ENCODE measurements around the gene MTERF2. TPM values are rescaled to one million over a fixed set of nuclear protein-coding genes. Genes with fewer than 3 reads are reported as not detected.

MTERF2 gene
- total and polyA plus RNA-seq, 5 donors from 2014 or later: 7.3 to 12.0 (median 9.9) TPM

DNA sequence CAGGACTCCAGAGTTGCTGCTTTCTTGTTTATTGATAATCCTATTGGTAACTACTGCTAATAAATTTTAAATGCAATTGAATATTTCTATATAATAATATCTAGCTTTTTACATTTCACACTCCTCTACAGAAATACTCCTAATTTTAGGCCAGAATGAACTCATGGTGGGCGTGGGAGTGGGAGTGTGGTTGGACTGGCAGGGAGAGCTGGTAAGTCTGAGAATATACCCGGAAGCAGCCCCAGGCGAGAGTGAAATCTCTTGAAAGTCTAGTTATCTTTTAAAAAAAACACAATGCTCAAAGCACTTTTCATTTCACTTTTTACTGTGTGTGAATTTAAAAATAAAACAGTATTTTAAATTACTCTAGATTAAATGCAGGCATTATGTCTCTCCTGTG lies 26.5 kb downstream of the MTERF2 start:
- Mint-ChIP-seq H3K4me1 (peaks cover 33 to 52% (median 38%) of the 10 kb centered on the region in 4 donors), H3K27me3 (no peaks in the 10 kb centered on the region), H3K36me3 (peaks cover 22% of the 10 kb centered on the region), H3K9me3 (no peaks in the 10 kb centered on the region), H3K4me3 (no peak overlapping the region), H3K27ac (peak overlapping the region in 1 of 3 donors; percentile 55)
- H3K27me3 ChIP-seq (ENCODE audit: control insufficient read depth, insufficient read depth, low read length): no peaks in the 10 kb centered on the region
- H3K4me3 ChIP-seq (ENCODE audit: low read depth, low read length): no peak overlapping the region
- DNase-seq: no peak
- peaks cover 2% of the 10 kb centered on the region for H3K36me3 ChIP-seq (ENCODE audit: control insufficient read depth, insufficient read depth, low read length)
- H3K9me3 ChIP-seq (ENCODE audit: control insufficient read depth in 2 of 2, low read length in 2 of 2): no peaks in the 10 kb centered on the region
- peaks cover 24% of the 10 kb centered on the region for H3K4me1 ChIP-seq (ENCODE audit: control insufficient read depth, insufficient read depth, low read length, poor library complexity, severe bottlenecking)
- no peak for ATAC-seq (ENCODE audit: low read depth in 2 of 2)
- H3K27ac ChIP-seq (ENCODE audit: insufficient read depth, low read length, poor library complexity, severe bottlenecking): no peak overlapping the region

DNA sequence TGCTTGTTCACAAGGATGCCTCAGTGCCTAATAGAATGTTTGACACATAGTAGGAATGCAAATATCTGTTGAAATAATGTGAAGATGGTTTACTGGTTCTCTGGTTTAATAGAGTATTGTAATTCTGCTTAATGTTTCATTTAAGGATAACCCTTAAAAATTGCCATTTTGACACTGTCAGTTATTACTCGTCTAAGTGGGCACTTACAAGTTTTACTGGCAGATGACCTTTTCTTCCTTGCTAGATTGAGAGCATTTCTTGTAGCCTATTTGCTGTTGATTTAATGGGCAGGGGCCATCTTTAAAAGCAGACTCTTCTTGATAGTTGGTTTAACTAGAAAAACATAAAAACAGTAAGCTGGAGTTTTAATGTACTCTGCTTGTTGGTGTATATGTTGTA lies 29.4 kb downstream of the MTERF2 start:
- ATAC-seq (ENCODE audit: low read depth in 2 of 2) (no peak), DNase-seq (peak in 1 of 3 donors; percentile 19)
- H3K27ac Mint-ChIP-seq: peak overlapping the region; percentile 43 to 97 (median 91)
- no peak overlapping the region for H3K27ac ChIP-seq (ENCODE audit: insufficient read depth, low read length, poor library complexity, severe bottlenecking)
- H3K4me1 Mint-ChIP-seq: peaks cover 22 to 47% (median 36%) of the 10 kb centered on the region in 4 donors
- H3K9me3 ChIP-seq (ENCODE audit: control insufficient read depth in 2 of 2, low read length in 2 of 2): no peaks in the 10 kb centered on the region
- peaks cover 2% of the 10 kb centered on the region for H3K36me3 Mint-ChIP-seq
- H3K27me3 Mint-ChIP-seq: no peaks in the 10 kb centered on the region
- H3K36me3 ChIP-seq (ENCODE audit: control insufficient read depth, insufficient read depth, low read length): no peaks in the 10 kb centered on the region
- peaks cover 33% of the 10 kb centered on the region for H3K4me1 ChIP-seq (ENCODE audit: control insufficient read depth, insufficient read depth, low read length, poor library complexity, severe bottlenecking)
- H3K4me3 Mint-ChIP-seq: peak overlapping the region; percentile 93 to 97 (median 95)
- H3K4me3 ChIP-seq (ENCODE audit: low read depth, low read length): peak overlapping the region; percentile 94
- H3K27me3 ChIP-seq (ENCODE audit: control insufficient read depth, insufficient read depth, low read length): no peaks in the 10 kb centered on the region
- H3K9me3 Mint-ChIP-seq: peaks cover 0 to 2% (median 0%) of the 10 kb centered on the region in 7 donors

DNA sequence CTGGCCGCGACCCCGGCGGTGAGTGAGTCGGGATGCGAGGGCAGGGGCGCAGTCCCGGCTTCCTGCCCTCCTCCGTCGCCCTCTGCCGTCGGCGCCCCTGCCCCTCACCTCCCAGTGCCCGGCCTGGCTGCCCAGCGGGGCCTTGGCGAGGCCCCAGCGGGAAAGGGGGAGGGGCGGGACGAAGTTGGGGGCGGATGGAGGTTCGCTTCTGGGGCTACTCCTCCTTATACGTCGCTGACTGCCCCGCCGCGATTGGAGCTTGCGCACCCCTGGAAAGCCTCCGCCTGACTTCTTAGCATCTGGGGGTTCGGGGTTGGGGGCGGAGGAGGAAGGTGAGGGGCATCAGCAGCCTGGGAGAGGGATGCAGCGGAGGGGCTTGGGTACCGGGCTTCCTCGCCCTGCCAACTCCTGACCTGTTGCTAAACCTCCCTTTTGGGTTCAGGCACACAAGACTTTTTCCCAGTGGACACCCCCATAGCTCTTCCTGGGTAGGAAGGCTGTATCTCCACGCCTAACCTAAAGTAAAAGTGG lies 30.8 kb downstream of the MTERF2 start:
- no peaks in the 10 kb centered on the region for H3K36me3 ChIP-seq (ENCODE audit: control insufficient read depth, insufficient read depth, low read length)
- H3K4me1 ChIP-seq (ENCODE audit: control insufficient read depth, insufficient read depth, low read length, poor library complexity, severe bottlenecking): peaks cover 33% of the 10 kb centered on the region
- no peaks in the 10 kb centered on the region for H3K36me3 Mint-ChIP-seq

DNA sequence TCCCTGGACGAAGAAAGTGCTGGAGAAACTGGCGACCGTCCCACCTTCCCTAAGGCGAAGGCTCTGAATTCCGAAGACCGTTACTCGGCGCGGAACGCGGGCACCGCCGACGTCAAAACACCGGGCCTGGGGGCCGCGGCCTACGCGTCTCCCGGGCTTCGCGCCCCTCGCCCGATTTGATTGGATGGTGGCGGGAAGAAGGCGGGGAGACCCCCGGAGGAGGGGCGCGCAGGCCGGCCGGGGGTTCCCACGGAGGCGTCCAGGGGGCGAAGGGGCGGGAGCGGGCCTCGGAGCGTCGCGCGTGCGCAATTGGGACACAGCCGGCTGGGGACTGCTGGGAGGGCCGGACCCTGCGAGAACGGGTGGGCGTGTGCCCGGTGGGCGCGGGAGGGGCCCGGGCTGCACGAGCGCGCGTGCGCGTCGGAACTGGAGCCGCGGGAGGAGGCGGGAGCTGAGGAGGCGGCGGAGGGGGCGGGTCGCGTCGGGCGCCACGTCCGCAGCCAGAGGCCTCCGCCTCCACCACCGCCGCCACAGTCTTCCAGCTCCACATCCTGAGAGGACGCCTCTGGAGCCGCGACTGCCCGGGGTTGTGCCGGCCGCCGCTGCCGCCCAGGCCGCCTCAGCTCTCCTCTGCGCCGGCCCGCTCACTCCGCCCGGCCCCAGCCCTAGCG lies 31.4 kb downstream of the MTERF2 start, which contains the start of gene TMEM263:
Gene TMEM263 (plus strand): TSS at position 531 of the 671 bp plus-strand sequence. CDS start 11,210 bp downstream, outside the sequence.
- DNase-seq (peak; percentile 87 to 93 (median 87)), ATAC-seq (ENCODE audit: low read depth in 2 of 2) (peak; percentile 87)
- no peaks in the 10 kb centered on the region for H3K36me3 ChIP-seq (ENCODE audit: control insufficient read depth, insufficient read depth, low read length)
- Mint-ChIP-seq H3K4me1 (peaks cover 19 to 41% (median 28%) of the 10 kb centered on the region in 4 donors), H3K36me3 (no peaks in the 10 kb centered on the region), H3K4me3 (peak within 1 kb of the TSS; percentile 93 to 97 (median 96)), H3K9me3 (peaks cover 0 to 2% (median 0%) of the 10 kb centered on the region in 7 donors), H3K27me3 (peaks cover under 1% of the 10 kb centered on the region), H3K27ac (peak within 1 kb of the TSS; percentile 94 to 97 (median 95))
- H3K4me3 ChIP-seq (ENCODE audit: low read depth, low read length): peak within 1 kb of the TSS; percentile 94
- no peaks in the 10 kb centered on the region for H3K27me3 ChIP-seq (ENCODE audit: control insufficient read depth, insufficient read depth, low read length)
- H3K4me1 ChIP-seq (ENCODE audit: control insufficient read depth, insufficient read depth, low read length, poor library complexity, severe bottlenecking): peaks cover 29% of the 10 kb centered on the region
- no peaks in the 10 kb centered on the region for H3K9me3 ChIP-seq (ENCODE audit: control insufficient read depth in 2 of 2, low read length in 2 of 2)
- peak within 1 kb of the TSS; percentile 88 for H3K27ac ChIP-seq (ENCODE audit: insufficient read depth, low read length, poor library complexity, severe bottlenecking)

More for the DNA sequence above, 30.8 kb downstream of the MTERF2 start:
- Histone ChIP-seq H3K27ac (ENCODE audit: insufficient read depth, low read length, poor library complexity, severe bottlenecking) (peak overlapping the region; percentile 88), H3K4me3 (ENCODE audit: low read depth, low read length) (peak overlapping the region; percentile 94), H3K9me3 (ENCODE audit: control insufficient read depth in 2 of 2, low read length in 2 of 2) (no peaks in the 10 kb centered on the region), H3K27me3 (ENCODE audit: control insufficient read depth, insufficient read depth, low read length) (no peaks in the 10 kb centered on the region)
- Mint-ChIP-seq H3K4me1 (peaks cover 19 to 44% (median 32%) of the 10 kb centered on the region in 4 donors), H3K9me3 (peaks cover 0 to 2% (median 0%) of the 10 kb centered on the region in 7 donors), H3K27me3 (no peaks in the 10 kb centered on the region), H3K27ac (peak overlapping the region; percentile 91 to 97 (median 93)), H3K4me3 (peak overlapping the region; percentile 93 to 97 (median 95))
- DNase-seq (peak; percentile 53 to 74 (median 59)), ATAC-seq (ENCODE audit: low read depth in 2 of 2) (peak; percentile 20 to 32)

DNA sequence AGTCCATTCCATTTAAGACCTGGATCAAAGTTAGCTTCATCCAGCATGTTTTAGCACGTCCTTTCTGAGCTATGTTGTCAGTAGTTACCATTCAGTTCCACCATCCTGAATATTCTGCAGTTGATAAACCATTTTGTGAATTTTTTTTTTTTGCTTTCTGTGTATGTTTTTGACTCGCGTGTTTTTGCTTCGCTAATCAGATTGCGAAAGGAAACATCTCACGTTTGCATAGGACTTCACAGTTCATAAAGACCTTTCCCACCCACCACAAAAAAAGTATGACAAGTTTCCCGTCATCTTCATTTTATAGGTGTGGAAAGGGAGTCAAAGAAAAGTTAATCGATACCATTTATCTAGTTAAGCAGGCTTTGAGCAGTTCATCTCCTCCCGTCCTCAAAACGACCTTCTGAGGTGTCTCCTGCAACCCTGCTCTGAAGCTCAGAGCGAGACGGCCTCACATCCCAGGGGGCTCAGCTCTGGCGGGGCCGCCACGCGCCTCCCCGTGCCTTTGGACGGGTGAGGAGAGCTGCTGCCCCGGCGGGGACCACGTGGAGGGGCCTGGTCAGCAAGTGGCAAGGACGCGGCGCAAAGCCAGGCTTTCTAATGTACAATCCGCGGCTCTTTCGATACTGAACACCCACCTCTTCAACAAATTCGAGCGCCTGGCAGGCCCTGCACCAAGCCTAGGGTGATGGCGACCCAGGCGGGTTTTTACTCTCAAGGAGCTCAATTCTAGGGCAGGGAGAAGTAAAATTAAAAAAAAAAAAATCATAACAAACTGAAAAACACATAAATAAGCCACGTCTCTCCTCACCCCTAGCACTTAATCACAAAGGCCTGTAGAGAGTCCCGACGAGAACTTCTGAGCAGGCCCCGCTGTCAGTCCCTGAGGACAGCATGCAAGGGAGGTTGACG lies 32.2 kb downstream of the MTERF2 start:
- Mint-ChIP-seq H3K4me3 (peak overlapping the region; percentile 92 to 97 (median 94)), H3K9me3 (peaks cover 0 to 5% (median 2%) of the 10 kb centered on the region in 7 donors), H3K27ac (peak overlapping the region; percentile 94 to 95 (median 95)), H3K4me1 (peaks cover 19 to 41% (median 27%) of the 10 kb centered on the region in 4 donors), H3K27me3 (peaks cover 8% of the 10 kb centered on the region), H3K36me3 (no peaks in the 10 kb centered on the region)
- H3K27me3 ChIP-seq (ENCODE audit: control insufficient read depth, insufficient read depth, low read length): no peaks in the 10 kb centered on the region
- peak overlapping the region; percentile 88 for H3K27ac ChIP-seq (ENCODE audit: insufficient read depth, low read length, poor library complexity, severe bottlenecking)
- H3K4me1 ChIP-seq (ENCODE audit: control insufficient read depth, insufficient read depth, low read length, poor library complexity, severe bottlenecking): peaks cover 25% of the 10 kb centered on the region
- no peaks in the 10 kb centered on the region for H3K36me3 ChIP-seq (ENCODE audit: control insufficient read depth, insufficient read depth, low read length)
- DNase-seq (peak in 1 of 3 donors; percentile 11), ATAC-seq (ENCODE audit: low read depth in 2 of 2) (peak; percentile 20 to 29)
- peak overlapping the region; percentile 73 for H3K4me3 ChIP-seq (ENCODE audit: low read depth, low read length)
- no peaks in the 10 kb centered on the region for H3K9me3 ChIP-seq (ENCODE audit: control insufficient read depth in 2 of 2, low read length in 2 of 2)

DNA sequence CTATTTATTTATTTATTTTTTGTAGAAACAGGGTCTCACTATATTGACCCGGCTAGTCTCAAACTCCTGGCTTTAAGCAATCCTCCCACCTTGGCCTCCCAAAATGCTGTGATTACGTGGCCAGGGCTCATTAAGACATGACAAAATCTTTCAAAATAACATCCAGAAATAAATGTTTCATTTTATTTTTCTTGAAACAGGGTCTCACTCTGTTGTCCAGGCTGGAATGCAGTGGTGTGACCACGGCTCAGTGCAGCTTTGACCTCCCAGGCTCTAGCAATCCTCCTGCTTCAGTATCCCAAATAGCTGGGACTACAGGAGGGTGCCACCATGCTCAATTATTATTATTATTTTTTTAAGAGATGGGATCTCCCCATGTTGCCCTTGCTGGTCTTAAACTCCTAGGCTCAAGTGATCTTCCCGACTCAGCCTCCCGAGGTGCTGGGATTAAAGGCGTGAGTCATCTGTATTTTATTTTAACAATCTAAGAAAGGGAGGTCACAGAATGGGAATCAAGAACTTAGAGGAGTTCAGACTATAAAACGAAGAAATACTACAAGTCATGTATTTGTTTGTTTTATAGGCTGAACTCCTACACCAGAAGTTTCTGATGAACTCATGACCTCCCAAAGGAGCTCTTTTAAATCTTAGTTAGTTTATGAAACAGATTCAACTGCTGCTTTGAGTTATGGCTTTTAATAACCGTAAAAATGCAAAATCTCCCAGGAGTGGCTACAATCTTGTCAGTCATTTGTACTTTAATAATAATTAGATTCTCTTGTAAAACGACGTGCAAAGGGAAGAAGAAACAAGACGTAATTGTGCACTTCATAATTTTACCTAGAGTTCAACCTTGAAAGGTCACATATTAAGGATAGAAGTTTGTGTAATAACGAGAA lies 33.3 kb downstream of the MTERF2 start:
- ATAC-seq (ENCODE audit: low read depth in 2 of 2) (no peak), DNase-seq (no peak)
- H3K27me3 ChIP-seq (ENCODE audit: control insufficient read depth, insufficient read depth, low read length): no peaks in the 10 kb centered on the region
- H3K9me3 ChIP-seq (ENCODE audit: control insufficient read depth in 2 of 2, low read length in 2 of 2): peaks cover 6 to 7% of the 10 kb centered on the region in 2 experiments
- peaks cover 25% of the 10 kb centered on the region for H3K4me1 ChIP-seq (ENCODE audit: control insufficient read depth, insufficient read depth, low read length, poor library complexity, severe bottlenecking)
- no peaks in the 10 kb centered on the region for H3K36me3 ChIP-seq (ENCODE audit: control insufficient read depth, insufficient read depth, low read length)
- Mint-ChIP-seq H3K4me3 (peak overlapping the region; percentile 41 to 93 (median 88)), H3K9me3 (peaks cover 2 to 10% (median 4%) of the 10 kb centered on the region in 7 donors), H3K36me3 (no peaks in the 10 kb centered on the region), H3K27ac (peak overlapping the region in 1 of 3 donors; percentile 95), H3K4me1 (peaks cover 15 to 36% (median 23%) of the 10 kb centered on the region in 4 donors), H3K27me3 (peaks cover 8% of the 10 kb centered on the region)
- peak overlapping the region; percentile 51 for H3K4me3 ChIP-seq (ENCODE audit: low read depth, low read length)
- H3K27ac ChIP-seq (ENCODE audit: insufficient read depth, low read length, poor library complexity, severe bottlenecking): no peak overlapping the region
